Measurements from ENCODE around the gene RGS6. TPM values are rescaled to one million over a fixed set of nuclear protein-coding genes. Genes with fewer than 3 reads are reported as not detected.

The RGS6 gene
- total RNA-seq, 4 donors from 2014 or later: 0.83 to 2.4 (median 1.5) TPM

DNA sequence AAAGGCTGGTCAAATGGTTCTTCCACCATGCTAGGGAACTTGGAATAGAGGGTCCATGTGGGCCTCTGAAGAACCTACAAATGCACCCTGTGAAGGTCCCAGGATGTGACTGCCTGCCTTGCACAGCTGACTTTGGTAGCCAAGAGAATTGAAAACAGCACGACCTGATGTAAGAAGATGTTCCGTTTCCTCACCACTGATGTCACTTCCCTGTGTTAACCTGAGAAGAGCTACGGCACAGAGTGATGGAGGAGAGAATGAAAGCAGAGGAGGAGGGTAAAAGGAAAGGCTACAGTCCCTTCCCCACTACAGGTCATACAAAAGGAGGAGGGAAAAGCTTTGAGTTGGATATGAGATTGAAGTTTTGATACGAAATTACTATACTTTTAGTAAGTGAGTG is 328.8 kb downstream of the RGS6 start:
- DNase-seq (ENCODE audit: extremely low spot score): peak; percentile 70
- no peaks in the 10 kb centered on the region for H3K27me3 ChIP-seq
- no peak overlapping the region for H3K27ac ChIP-seq (replicated peaks in 1 of 4)
- H3K4me3 ChIP-seq: no peak overlapping the region
- intact Hi-C loops (cut with DNase I): no loop called here
- no peak for TF ChIP-seq POLR2AphosphoS5 (IDR thresholded peaks at IDR 0.05)
- no peak for TF ChIP-seq EP300 (IDR thresholded peaks at IDR 0.05)
- TF ChIP-seq POLR2A (IDR thresholded peaks at IDR 0.05; ENCODE audit: low read depth): no peak
- TF ChIP-seq, protein P1, sequence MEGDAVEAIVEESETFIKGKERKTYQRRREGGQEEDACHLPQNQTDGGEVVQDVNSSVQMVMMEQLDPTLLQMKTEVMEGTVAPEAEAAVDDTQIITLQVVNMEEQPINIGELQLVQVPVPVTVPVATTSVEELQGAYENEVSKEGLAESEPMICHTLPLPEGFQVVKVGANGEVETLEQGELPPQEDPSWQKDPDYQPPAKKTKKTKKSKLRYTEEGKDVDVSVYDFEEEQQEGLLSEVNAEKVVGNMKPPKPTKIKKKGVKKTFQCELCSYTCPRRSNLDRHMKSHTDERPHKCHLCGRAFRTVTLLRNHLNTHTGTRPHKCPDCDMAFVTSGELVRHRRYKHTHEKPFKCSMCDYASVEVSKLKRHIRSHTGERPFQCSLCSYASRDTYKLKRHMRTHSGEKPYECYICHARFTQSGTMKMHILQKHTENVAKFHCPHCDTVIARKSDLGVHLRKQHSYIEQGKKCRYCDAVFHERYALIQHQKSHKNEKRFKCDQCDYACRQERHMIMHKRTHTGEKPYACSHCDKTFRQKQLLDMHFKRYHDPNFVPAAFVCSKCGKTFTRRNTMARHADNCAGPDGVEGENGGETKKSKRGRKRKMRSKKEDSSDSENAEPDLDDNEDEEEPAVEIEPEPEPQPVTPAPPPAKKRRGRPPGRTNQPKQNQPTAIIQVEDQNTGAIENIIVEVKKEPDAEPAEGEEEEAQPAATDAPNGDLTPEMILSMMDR (IDR thresholded peaks at IDR 0.05): no peak
- H3K4me1 ChIP-seq: no peaks in the 10 kb centered on the region
- no peaks in the 10 kb centered on the region for H3K36me3 ChIP-seq
- 75% methylated on average over 4 of the region's 4 CpGs for WGBS
- peaks cover 0 to 4% (median 2%) of the 10 kb centered on the region in 4 donors for H3K9me3 ChIP-seq

- WGBS: 100% methylated on average over 1 of the region's 2 CpGs
- intact Hi-C loops (cut with DNase I): no loop called here
- no peak overlapping the region for H3K4me3 ChIP-seq
Observed at GRCh38 chr14:72262771-72263170, 330.5 kb downstream of the RGS6 start.

DNA sequence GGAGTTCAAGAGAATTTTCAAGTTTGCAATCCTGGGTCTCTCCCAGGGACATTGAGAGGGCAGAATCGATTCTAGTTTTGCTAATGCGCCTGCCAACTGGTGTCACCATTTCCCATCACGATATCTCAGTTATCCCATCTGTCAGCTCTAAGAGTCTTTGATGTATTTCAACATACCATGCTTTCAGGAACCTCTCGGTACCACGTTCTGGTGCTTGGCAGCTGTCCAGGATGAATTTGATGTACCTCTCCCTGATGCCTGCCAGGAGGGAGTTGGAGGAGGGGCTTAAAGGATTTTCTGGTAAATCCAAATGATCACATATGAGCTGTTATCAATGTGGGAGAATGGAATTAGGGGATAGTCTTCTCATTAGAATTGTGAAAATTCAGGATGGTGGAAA is 332.5 kb downstream of the RGS6 start:
- no peaks in the 10 kb centered on the region for H3K36me3 ChIP-seq
- no peak overlapping the region for H3K27ac ChIP-seq (replicated peaks in 1 of 4)
- H3K27me3 ChIP-seq: no peaks in the 10 kb centered on the region
- intact Hi-C loops (cut with DNase I): no loop called here
- H3K4me3 ChIP-seq: no peak overlapping the region
- no peaks in the 10 kb centered on the region for H3K4me1 ChIP-seq
- WGBS: 64% methylated on average over 5 of the region's 5 CpGs
- TF ChIP-seq EP300 (IDR thresholded peaks at IDR 0.05) (no peak), POLR2A (IDR thresholded peaks at IDR 0.05; ENCODE audit: low read depth) (no peak), POLR2AphosphoS5 (IDR thresholded peaks at IDR 0.05) (no peak)
- TF ChIP-seq, protein P1 (IDR thresholded peaks at IDR 0.05): no peak
- H3K9me3 ChIP-seq: peaks cover 0 to 4% (median 0%) of the 10 kb centered on the region in 4 donors
- peak; percentile 74 for DNase-seq (ENCODE audit: extremely low spot score)

More at GRCh38 chr14:72262771-72263170, 330.5 kb downstream of the RGS6 start:
- TF ChIP-seq, protein P1 (IDR thresholded peaks at IDR 0.05): no peak
- TF ChIP-seq POLR2A (IDR thresholded peaks at IDR 0.05; ENCODE audit: low read depth): no peak
- no peak for TF ChIP-seq EP300 (IDR thresholded peaks at IDR 0.05)
- TF ChIP-seq POLR2AphosphoS5 (IDR thresholded peaks at IDR 0.05): no peak
- Histone ChIP-seq H3K9me3 (peaks cover 0 to 4% (median 0%) of the 10 kb centered on the region in 4 donors), H3K27ac (replicated peaks in 1 of 4) (no peak overlapping the region), H3K27me3 (no peaks in the 10 kb centered on the region), H3K36me3 (no peaks in the 10 kb centered on the region), H3K4me1 (no peaks in the 10 kb centered on the region)
- peak; percentile 55 for DNase-seq (ENCODE audit: extremely low spot score)

- H3K4me1 ChIP-seq: peaks cover 0 to 8% (median 2%) of the 10 kb centered on the region in 4 donors
- H3K4me3 ChIP-seq: no peak overlapping the region
- intact Hi-C loops (cut with DNase I): no loop called here
- 36% methylated on average over 5 of the region's 5 CpGs for WGBS
- no peaks in the 10 kb centered on the region for H3K27me3 ChIP-seq
- no peaks in the 10 kb centered on the region for H3K36me3 ChIP-seq
- H3K9me3 ChIP-seq: no peaks in the 10 kb centered on the region
- no peak for DNase-seq (ENCODE audit: extremely low spot score)
- TF ChIP-seq POLR2A (IDR thresholded peaks at IDR 0.05; ENCODE audit: low read depth) (no peak), EP300 (IDR thresholded peaks at IDR 0.05) (no peak), POLR2AphosphoS5 (IDR thresholded peaks at IDR 0.05) (no peak)
- TF ChIP-seq, protein P1 (IDR thresholded peaks at IDR 0.05): no peak
- H3K27ac ChIP-seq (replicated peaks in 1 of 4): no peak overlapping the region
Observed at GRCh38 chr14:72270147-72270727, 338.0 kb downstream of the RGS6 start.

- intact Hi-C loops (cut with DNase I): no loop called here
- Histone ChIP-seq H3K36me3 (no peaks in the 10 kb centered on the region), H3K4me3 (no peak overlapping the region), H3K27ac (replicated peaks in 1 of 4) (no peak overlapping the region), H3K9me3 (no peaks in the 10 kb centered on the region), H3K4me1 (peaks cover 0 to 8% (median 2%) of the 10 kb centered on the region in 4 donors), H3K27me3 (no peaks in the 10 kb centered on the region)
- 84% methylated on average over 3 of the region's 3 CpGs for WGBS
- TF ChIP-seq EP300 (IDR thresholded peaks at IDR 0.05) (no peak), POLR2AphosphoS5 (IDR thresholded peaks at IDR 0.05) (no peak), POLR2A (IDR thresholded peaks at IDR 0.05; ENCODE audit: low read depth) (no peak)
- TF ChIP-seq, protein P1 (IDR thresholded peaks at IDR 0.05): no peak
- DNase-seq (ENCODE audit: extremely low spot score): no peak
Observed at GRCh38 chr14:72270749-72271148, 338.5 kb downstream of the RGS6 start.
